ENCODE data around the gene GRAMD4. TPM values are rescaled to one million over a fixed set of nuclear protein-coding genes. Genes with fewer than 3 reads are reported as not detected.

Gene GRAMD4
- total RNA-seq, 4 donors from 2014 or later = 5.6 to 37.0 (median 15.2) TPM

DNA sequence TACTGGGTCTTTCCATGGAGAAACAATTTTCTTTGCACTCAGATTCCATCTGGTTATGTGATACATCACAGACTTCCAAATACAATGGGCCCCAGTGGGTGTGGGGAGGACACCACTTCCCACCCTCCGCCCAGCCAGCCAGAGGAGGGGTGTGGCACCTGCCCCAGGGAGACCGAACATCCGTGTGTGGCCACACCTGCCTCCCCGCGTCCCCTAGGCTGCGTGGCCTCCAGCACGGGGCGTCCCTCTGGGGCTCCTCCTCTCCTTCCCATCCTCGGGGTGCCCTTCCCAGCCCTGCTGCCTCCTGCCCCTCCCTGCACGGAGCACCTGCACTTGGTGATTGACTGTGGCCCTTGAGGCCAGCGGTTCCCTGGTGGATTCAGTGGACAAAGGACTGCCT, 68.8 kb downstream of the GRAMD4 start:
- no peaks in the 10 kb centered on the region for H3K36me3 ChIP-seq
- DNase-seq = no peak
- H3K4me1 ChIP-seq = no peaks in the 10 kb centered on the region
- intact Hi-C loops (cut with DNase I; ENCODE audit: low total_unique reads) = no loop called here
- no peaks in the 10 kb centered on the region for H3K9me3 ChIP-seq
- H3K27me3 ChIP-seq = no peaks in the 10 kb centered on the region
- no peak overlapping the region for H3K27ac ChIP-seq
- H3K4me3 ChIP-seq = no peak overlapping the region
- TF ChIP-seq CTCF (IDR thresholded peaks at IDR 0.05) (no peak), POLR2A (IDR thresholded peaks at IDR 0.05) (no peak)

GRCh38 chr22:46690146-46690545, 70.0 kb downstream of the GRAMD4 start:
- no peaks in the 10 kb centered on the region for H3K27me3 ChIP-seq
- H3K4me1 ChIP-seq = no peaks in the 10 kb centered on the region
- no peak for DNase-seq
- no peak for TF ChIP-seq CTCF (IDR thresholded peaks at IDR 0.05)
- TF ChIP-seq POLR2A (IDR thresholded peaks at IDR 0.05) = no peak
- H3K36me3 ChIP-seq = no peaks in the 10 kb centered on the region
- no peak overlapping the region for H3K27ac ChIP-seq
- intact Hi-C loops (cut with DNase I; ENCODE audit: low total_unique reads) = no loop called here
- H3K4me3 ChIP-seq = no peak overlapping the region
- no peaks in the 10 kb centered on the region for H3K9me3 ChIP-seq

DNA sequence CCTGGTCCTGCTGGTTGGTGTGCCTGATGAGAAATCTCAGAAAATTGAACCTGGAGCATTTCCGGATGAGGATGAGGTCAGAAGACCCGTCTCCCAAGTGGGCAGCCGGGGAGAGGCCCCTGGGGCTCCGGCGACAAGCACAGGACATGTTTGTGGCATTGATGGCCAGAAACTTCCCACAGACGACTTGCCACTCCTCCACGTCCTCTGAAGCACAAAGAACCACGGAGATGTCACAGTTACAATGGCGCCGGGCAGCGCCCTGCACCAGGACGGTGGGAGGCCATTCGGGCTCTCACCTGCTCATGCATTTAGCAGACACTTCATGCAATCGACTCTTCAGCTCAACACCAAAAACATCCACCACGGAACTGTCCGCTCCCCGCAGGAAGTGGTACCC, 71.4 kb downstream of the GRAMD4 start:
- H3K9me3 ChIP-seq = no peaks in the 10 kb centered on the region
- no peak for DNase-seq
- no peaks in the 10 kb centered on the region for H3K36me3 ChIP-seq
- H3K27me3 ChIP-seq = no peaks in the 10 kb centered on the region
- no peak overlapping the region for H3K4me3 ChIP-seq
- no peaks in the 10 kb centered on the region for H3K4me1 ChIP-seq
- TF ChIP-seq POLR2A (IDR thresholded peaks at IDR 0.05) (no peak), CTCF (IDR thresholded peaks at IDR 0.05) (no peak)
- intact Hi-C loops (cut with DNase I; ENCODE audit: low total_unique reads) = no loop called here
- H3K27ac ChIP-seq = no peak overlapping the region

GRCh38 chr22:46693634-46694415, 73.6 kb downstream of the GRAMD4 start:
- no peaks in the 10 kb centered on the region for H3K9me3 ChIP-seq
- H3K36me3 ChIP-seq = no peaks in the 10 kb centered on the region
- intact Hi-C loops (cut with DNase I; ENCODE audit: low total_unique reads) = no loop called here
- TF ChIP-seq POLR2A (IDR thresholded peaks at IDR 0.05) = no peak
- no peaks in the 10 kb centered on the region for H3K27me3 ChIP-seq
- no peak overlapping the region for H3K4me3 ChIP-seq
- H3K27ac ChIP-seq = no peak overlapping the region
- DNase-seq = no peak
- H3K4me1 ChIP-seq = no peaks in the 10 kb centered on the region

- TF ChIP-seq POLR2A (IDR thresholded peaks at IDR 0.05) (no peak), CTCF (IDR thresholded peaks at IDR 0.05) (no peak)
- no peaks in the 10 kb centered on the region for H3K36me3 ChIP-seq
- no peak for DNase-seq
- H3K27ac ChIP-seq = no peak overlapping the region
- no peak overlapping the region for H3K4me3 ChIP-seq
- H3K27me3 ChIP-seq = no peaks in the 10 kb centered on the region
- no peaks in the 10 kb centered on the region for H3K9me3 ChIP-seq
- no peaks in the 10 kb centered on the region for H3K4me1 ChIP-seq
- intact Hi-C loops (cut with DNase I; ENCODE audit: low total_unique reads) = no loop called here
Measured at GRCh38 chr22:46694416-46695170, 74.4 kb downstream of the GRAMD4 start.

Measured in uterus (tissue), 4 donors.